ENCODE measurements around the gene PHF10.

DNA sequence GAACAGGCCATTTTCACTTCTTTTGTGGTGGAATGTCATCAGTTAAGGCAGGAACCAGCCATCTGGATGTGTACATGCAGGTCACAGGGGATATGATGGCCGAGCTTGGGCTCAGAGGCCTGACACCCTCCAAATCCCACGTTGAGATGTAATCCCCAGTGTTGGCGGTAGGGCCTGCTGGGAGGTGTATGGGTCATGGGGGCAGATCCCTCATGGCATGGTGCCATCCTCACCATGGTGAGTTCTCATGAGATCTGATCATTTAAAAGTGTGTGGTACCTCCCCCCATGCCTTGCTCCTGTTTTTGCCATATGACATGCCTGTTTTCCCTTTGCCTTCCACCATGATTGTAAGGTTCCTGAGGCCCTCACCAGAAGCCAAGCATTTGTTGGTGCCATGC is 49.3 kb downstream of the PHF10 start:
- TF ChIP-seq POLR2AphosphoS5 (IDR thresholded peaks at IDR 0.05), result no peak
- TF ChIP-seq, protein P1, sequence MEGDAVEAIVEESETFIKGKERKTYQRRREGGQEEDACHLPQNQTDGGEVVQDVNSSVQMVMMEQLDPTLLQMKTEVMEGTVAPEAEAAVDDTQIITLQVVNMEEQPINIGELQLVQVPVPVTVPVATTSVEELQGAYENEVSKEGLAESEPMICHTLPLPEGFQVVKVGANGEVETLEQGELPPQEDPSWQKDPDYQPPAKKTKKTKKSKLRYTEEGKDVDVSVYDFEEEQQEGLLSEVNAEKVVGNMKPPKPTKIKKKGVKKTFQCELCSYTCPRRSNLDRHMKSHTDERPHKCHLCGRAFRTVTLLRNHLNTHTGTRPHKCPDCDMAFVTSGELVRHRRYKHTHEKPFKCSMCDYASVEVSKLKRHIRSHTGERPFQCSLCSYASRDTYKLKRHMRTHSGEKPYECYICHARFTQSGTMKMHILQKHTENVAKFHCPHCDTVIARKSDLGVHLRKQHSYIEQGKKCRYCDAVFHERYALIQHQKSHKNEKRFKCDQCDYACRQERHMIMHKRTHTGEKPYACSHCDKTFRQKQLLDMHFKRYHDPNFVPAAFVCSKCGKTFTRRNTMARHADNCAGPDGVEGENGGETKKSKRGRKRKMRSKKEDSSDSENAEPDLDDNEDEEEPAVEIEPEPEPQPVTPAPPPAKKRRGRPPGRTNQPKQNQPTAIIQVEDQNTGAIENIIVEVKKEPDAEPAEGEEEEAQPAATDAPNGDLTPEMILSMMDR (IDR thresholded peaks at IDR 0.05), result no peak
